Renal cortical epithelial cell (primary cell): ENCODE data around the gene LRRC8B. TPM values are rescaled to one million over a fixed set of nuclear protein-coding genes. Genes with fewer than 3 reads are reported as not detected.

Experiments
- DNase-seq: peaks from one replicate; pipeline ENCODE4 v3.0.0-alpha.2; 2011; ENCODE audit warnings: low read depth
- total RNA-seq: library from RNA; depleted of rRNA; stranded (reverse); fragments of >200 nt; gene quantifications from 2 replicates; pipeline ENCODE4 v1.2.3, GENCODE V29; 2014

Gene LRRC8B
- total RNA-seq, 1 donor from 2014 or later = 4.4 TPM

GRCh38 chr1:89633800-89634625 is 109.4 kb downstream of the LRRC8B start:
- no peak for DNase-seq

- peak; percentile 49 for DNase-seq
These were observed 111.5 kb downstream of the LRRC8B start for GRCh38 chr1:89635825-89636815.

- no peak for DNase-seq
These were observed 112.9 kb downstream of the LRRC8B start for GRCh38 chr1:89637496-89637895.

- no peak for DNase-seq
These were observed 115.8 kb downstream of the LRRC8B start for GRCh38 chr1:89640440-89640839.

GRCh38 chr1:89641781-89642180 is 117.2 kb downstream of the LRRC8B start:
- no peak for DNase-seq

- no peak for DNase-seq
These were observed 118.9 kb downstream of the LRRC8B start for GRCh38 chr1:89643577-89643976.

- no peak for DNase-seq
These were observed 119.6 kb downstream of the LRRC8B start for GRCh38 chr1:89644119-89644814.

GRCh38 chr1:89646259-89646658 is 121.6 kb downstream of the LRRC8B start:
- no peak for DNase-seq

Other genes with a start within 250 kb of the LRRC8B start
- under 0.01 and 4.7 TPM in 2 replicates for gene GBP6, start 160.8 kb upstream of the LRRC8B start, total RNA-seq
- gene LRRC8C, start 108.3 kb downstream of the LRRC8B start, total RNA-seq = 2.6 and 5.7 TPM in 2 replicates